ENCODE data around the gene NBDY. TPM values are rescaled to one million over a fixed set of nuclear protein-coding genes. Genes with fewer than 3 reads are reported as not detected.
A peak's percentile ranks its signal among the peaks of the same experiment; 100 is the strongest.
"Not testable (repeated sequence)": the region's sequence is repeated elsewhere in the genome, so short reads cannot be mapped to it uniquely, and the experiment has no call there.

Gene NBDY
- polyA plus RNA-seq, 1 donor, result 46.7 TPM

GRCh38 chrX:56764975-56765791, 36.1 kb downstream of the NBDY start:
- DNase-seq, result no peak

GRCh38 chrX:56765811-56766553, 36.9 kb downstream of the NBDY start:
- DNase-seq, result peak; percentile 4

GRCh38 chrX:56766554-56767347, 37.7 kb downstream of the NBDY start:
- no peak for DNase-seq

- not testable (repeated sequence) for DNase-seq
Measured at GRCh38 chrX:56767348-56768119, 38.5 kb downstream of the NBDY start.

- DNase-seq, result not testable (repeated sequence)
Measured at GRCh38 chrX:56768120-56768660, 39.1 kb downstream of the NBDY start.

GRCh38 chrX:56772675-56773521, 43.9 kb downstream of the NBDY start:
- not testable (repeated sequence) for DNase-seq

- not testable (repeated sequence) for DNase-seq
Measured at GRCh38 chrX:56773522-56774060, 44.5 kb downstream of the NBDY start.

GRCh38 chrX:56778099-56778923, 49.3 kb downstream of the NBDY start:
- DNase-seq, result not testable (repeated sequence)

- not testable (repeated sequence) for DNase-seq
Measured at GRCh38 chrX:56778924-56779468, 50.0 kb downstream of the NBDY start.

GRCh38 chrX:56780681-56781649, 51.9 kb downstream of the NBDY start:
- DNase-seq, result not testable (repeated sequence)

- no peak for DNase-seq
Measured at GRCh38 chrX:56782352-56782751, 53.3 kb downstream of the NBDY start.

- no peak for DNase-seq
Measured at GRCh38 chrX:56782791-56783449, 53.9 kb downstream of the NBDY start.

- DNase-seq, result no peak
Measured at GRCh38 chrX:56783450-56783831, 54.4 kb downstream of the NBDY start.

GRCh38 chrX:56783996-56784620, 55.1 kb downstream of the NBDY start:
- no peak for DNase-seq

GRCh38 chrX:56784666-56785065, 55.6 kb downstream of the NBDY start:
- DNase-seq, result no peak

- no peak for DNase-seq
Measured at GRCh38 chrX:56785442-56785841, 56.4 kb downstream of the NBDY start.
